Upper lobe of left lung (tissue), 6 donors: ENCODE measurements around the gene WNT11. TPM values are rescaled to one million over a fixed set of nuclear protein-coding genes. Genes with fewer than 3 reads are reported as not detected.
A peak's percentile ranks its signal among the peaks of the same experiment; 100 is the strongest.

Source experiments
- ATAC-seq, 2 donors: fragments of 200-7000 bp; cut with Tn5 transposase; one replicate each; pipeline ENCODE4 v1.9.1; 2022; ENCODE audit warnings: mild to moderate bottlenecking in 2 of 2, moderate library complexity in 2 of 2; ENCODE audit not compliant: low FRiP score in 2 of 2
- DNase-seq, 2 donors: peaks; one replicate each; pipeline ENCODE4 v3.0.0-alpha.2; 2019 to 2020
- H3K27ac ChIP-seq, 4 donors: fragments of 200-600 bp; sonication (generic); one replicate each; pipeline ENCODE4 v1.5.1; 2016 to 2019
- H3K27me3 ChIP-seq, 4 donors: fragments of 200-600 bp; sonication (generic); one replicate each; pipeline ENCODE4 v1.5.1; 2017 to 2019
- H3K36me3 ChIP-seq, 4 donors: fragments of 200-600 bp; sonication (generic); one replicate each; pipeline ENCODE4 v1.5.1; 2016 to 2019
- H3K4me1 ChIP-seq, 4 donors: fragments of 200-600 bp; sonication (generic); one replicate each; pipeline ENCODE4 v1.5.1; 2018 to 2019
- H3K4me3 ChIP-seq, 4 donors: fragments of 200-600 bp; sonication (generic); one replicate each; pipeline ENCODE4 v1.5.1; 2017 to 2019; ENCODE audit warnings: mild to moderate bottlenecking in 2 of 4, moderate library complexity in 1 of 4
- H3K9me3 ChIP-seq, 4 donors: fragments of 200-600 bp; sonication (generic); one replicate each; pipeline ENCODE4 v1.5.1; 2018 to 2019
- CTCF ChIP-seq, 6 experiments: fragments of 450-650 bp in 4 of 6; fragments of 200-600 bp in 2 of 6; sonication (generic) in 2 of 6; IDR thresholded peaks; one replicate each; pipeline ENCODE4 v1.5.1; 2016 to 2019; ENCODE audit warnings: antibody characterized with exemption in 6 of 6
- EP300 ChIP-seq, 4 donors: sonication (generic); formaldehyde crosslinking; IDR thresholded peaks; one replicate each; pipeline ENCODE4 v1.5.1; 2017; ENCODE audit warnings: antibody characterized with exemption in 4 of 4, control low read depth in 2 of 4
- POLR2A ChIP-seq, 4 donors: fragments of 450-650 bp; IDR thresholded peaks; one replicate each; pipeline ENCODE4 v1.5.1; 2016 to 2017; ENCODE audit warnings: antibody characterized with exemption in 4 of 4, mild to moderate bottlenecking in 2 of 4
- POLR2AphosphoS5 ChIP-seq, 2 donors: sonication (generic); formaldehyde crosslinking; IDR thresholded peaks; one replicate each; pipeline ENCODE4 v1.5.1; 2017; ENCODE audit warnings: antibody characterized with exemption in 2 of 2
- WGBS, 2 donors: methylation state at CpG; one replicate each; pipeline ENCODE4 v1.1.5; 2017 to 2018; 5-methylcytosine and 5-hydroxymethylcytosine counted together
- total RNA-seq, 6 donors: library from RNA; depleted of rRNA in 4 of 6; stranded (reverse); fragments of >200 nt in 4 of 6; gene quantifications; one replicate each; pipeline versions ENCODE4 v1.1.0 to v1.2.1, GENCODE V29; 2016 to 2021
- donor health status: DM: no; HTN: no; CAD: no; lungs with moderate emphysema.
- donor health status: DM: no; HTN: yes; CAD: no; lungs with severe emphysema.

Gene WNT11
- total RNA-seq, 6 donors from 2014 or later: 1.7 to 12.9 (median 4.1) TPM

DNA sequence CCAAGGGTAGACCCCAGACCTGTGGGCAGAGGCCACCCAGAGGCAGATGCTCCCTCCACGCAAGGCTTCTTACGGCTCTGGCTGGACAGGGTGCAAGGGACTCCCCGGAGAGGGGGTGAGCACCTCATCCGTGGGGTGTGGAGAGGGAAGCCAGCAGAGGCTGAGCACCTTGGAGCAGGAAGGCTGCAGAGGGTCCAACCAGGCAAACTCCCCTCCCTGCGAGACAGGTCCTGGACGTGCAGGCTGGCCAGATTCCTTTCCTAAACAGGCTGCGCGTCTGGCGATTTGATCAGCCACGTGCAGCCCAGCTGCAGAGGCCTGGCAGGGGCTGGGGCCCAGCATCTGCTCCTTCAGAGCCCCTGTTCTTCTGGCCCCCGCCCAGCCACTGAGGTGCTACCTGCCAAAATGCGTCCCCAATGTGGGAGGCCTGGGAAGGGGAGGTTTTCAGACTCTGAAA lies 49.3 kb downstream of the WNT11 start:
- Histone ChIP-seq H3K4me1 (peaks cover 8 to 18% (median 16%) of the 10 kb centered on the region in 4 donors), H3K27ac (no peak overlapping the region), H3K36me3 (no peaks in the 10 kb centered on the region), H3K4me3 (no peak overlapping the region), H3K9me3 (no peaks in the 10 kb centered on the region), H3K27me3 (no peaks in the 10 kb centered on the region)
- no peak for DNase-seq
- ATAC-seq: no peak
- TF ChIP-seq POLR2A (IDR thresholded peaks at IDR 0.05) (no peak), EP300 (IDR thresholded peaks at IDR 0.05) (no peak), POLR2AphosphoS5 (IDR thresholded peaks at IDR 0.05) (no peak), CTCF (IDR thresholded peaks at IDR 0.05) (no peak)
- 85 to 86% methylated on average over 11 to 12 of the region's 12 CpGs for WGBS, 2 donors

DNA sequence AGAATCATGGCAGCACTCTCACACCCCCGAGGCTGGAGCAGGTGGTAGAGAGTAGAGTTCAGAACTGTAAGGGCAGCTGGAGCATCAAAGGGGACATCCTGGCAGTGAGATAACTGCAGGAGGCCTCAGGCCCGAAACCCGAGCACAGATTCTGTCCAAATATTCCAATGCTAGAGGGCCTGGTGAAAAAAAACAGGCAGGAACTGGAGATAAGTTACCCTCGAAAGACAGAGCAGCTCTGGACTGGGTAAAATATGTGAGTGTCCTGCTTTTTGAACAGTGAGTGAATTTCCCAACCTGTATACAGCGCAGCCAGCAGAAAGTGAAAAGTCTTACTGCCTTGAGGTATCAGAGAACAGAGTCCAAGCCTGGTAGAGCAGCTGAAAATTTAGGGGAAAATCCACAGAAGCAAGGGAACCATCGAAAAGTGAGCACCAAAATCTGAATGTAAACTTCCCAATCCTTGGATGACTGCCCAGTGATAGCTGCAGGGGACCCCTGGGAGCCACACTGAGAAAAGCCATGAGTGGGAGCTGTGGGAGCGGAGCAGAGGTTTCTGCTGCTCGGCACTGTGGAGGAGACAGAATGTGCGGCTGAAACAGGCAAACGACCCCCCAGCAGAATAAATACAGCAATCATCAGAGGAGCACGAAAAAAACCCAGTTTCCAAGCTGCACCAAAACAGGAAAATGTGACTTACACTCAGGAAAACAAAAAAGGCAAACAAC lies 50.6 kb downstream of the WNT11 start:
- peaks cover 4 to 12% (median 9%) of the 10 kb centered on the region in 4 donors for H3K4me1 ChIP-seq
- no peaks in the 10 kb centered on the region for H3K36me3 ChIP-seq
- no peak overlapping the region for H3K4me3 ChIP-seq
- 76 to 81% methylated on average over 11 of the region's 11 CpGs for WGBS, 2 donors
- no peaks in the 10 kb centered on the region for H3K27me3 ChIP-seq
- no peak for DNase-seq
- H3K27ac ChIP-seq: no peak overlapping the region
- no peaks in the 10 kb centered on the region for H3K9me3 ChIP-seq
- TF ChIP-seq EP300 (IDR thresholded peaks at IDR 0.05) (no peak), POLR2A (IDR thresholded peaks at IDR 0.05) (no peak), POLR2AphosphoS5 (IDR thresholded peaks at IDR 0.05) (no peak), CTCF (IDR thresholded peaks at IDR 0.05) (no peak)
- no peak for ATAC-seq

- no peak for ATAC-seq
- DNase-seq: no peak
- Histone ChIP-seq H3K9me3 (no peaks in the 10 kb centered on the region), H3K27me3 (no peaks in the 10 kb centered on the region), H3K4me1 (peaks cover 4 to 12% (median 9%) of the 10 kb centered on the region in 4 donors), H3K4me3 (no peak overlapping the region), H3K36me3 (no peaks in the 10 kb centered on the region), H3K27ac (no peak overlapping the region)
- no peak for TF ChIP-seq POLR2A (IDR thresholded peaks at IDR 0.05)
- no peak for TF ChIP-seq CTCF (IDR thresholded peaks at IDR 0.05)
- TF ChIP-seq POLR2AphosphoS5 (IDR thresholded peaks at IDR 0.05): no peak
- WGBS, 2 donors: 85 to 86% methylated on average over 6 of the region's 6 CpGs
Measured at GRCh38 chr11:76153571-76153923, 52.8 kb downstream of the WNT11 start.

DNA sequence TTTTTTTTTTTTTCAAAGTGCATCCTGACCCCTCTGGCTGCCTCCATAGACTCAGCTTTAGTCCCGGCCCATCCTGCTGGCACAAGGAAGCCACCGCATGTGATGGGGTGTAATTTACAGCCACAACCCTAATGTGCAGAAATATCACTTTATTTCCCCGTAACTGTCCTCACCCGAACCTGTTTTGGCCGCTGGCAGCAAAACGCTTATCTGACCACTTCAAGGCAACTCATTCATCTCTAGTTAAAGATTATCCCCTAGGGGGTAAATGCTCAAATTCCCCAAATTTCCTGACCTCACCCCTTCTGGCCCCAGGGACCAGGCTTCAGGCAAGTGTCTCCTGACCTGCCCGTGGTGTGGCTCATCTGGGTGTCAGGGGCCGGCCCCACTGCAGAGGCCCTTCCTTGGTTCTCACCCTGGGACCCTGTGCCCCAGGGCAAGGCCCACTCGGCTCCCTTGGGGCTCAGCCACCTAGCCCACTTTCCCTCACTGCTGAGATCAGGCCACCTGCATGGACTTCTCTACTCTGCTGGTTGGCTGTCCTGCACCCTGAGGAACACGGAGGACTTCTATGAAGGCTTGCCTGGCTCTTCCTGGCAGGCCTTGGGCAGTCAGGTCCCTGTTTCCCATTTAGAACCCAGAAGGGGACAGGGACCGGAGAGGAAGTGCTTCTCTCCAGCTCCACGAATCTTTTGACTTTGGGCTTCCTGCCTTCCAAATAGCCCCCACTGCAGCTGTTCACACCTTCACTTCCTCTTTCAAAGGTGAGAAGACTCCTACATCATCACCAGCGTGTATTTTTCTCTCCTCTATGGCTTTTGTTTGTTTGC lies 53.3 kb downstream of the WNT11 start:
- TF ChIP-seq POLR2A (IDR thresholded peaks at IDR 0.05): no peak
- no peak for TF ChIP-seq POLR2AphosphoS5 (IDR thresholded peaks at IDR 0.05)
- no peak for TF ChIP-seq EP300 (IDR thresholded peaks at IDR 0.05)
- TF ChIP-seq CTCF (IDR thresholded peaks at IDR 0.05): no peak
- no peaks in the 10 kb centered on the region for H3K27me3 ChIP-seq
- WGBS, 2 donors: 52 to 57% methylated on average over 10 to 13 of the region's 13 CpGs
- peaks cover 4 to 12% (median 9%) of the 10 kb centered on the region in 4 donors for H3K4me1 ChIP-seq
- H3K27ac ChIP-seq: no peak overlapping the region
- DNase-seq: no peak
- no peak for ATAC-seq
- no peaks in the 10 kb centered on the region for H3K36me3 ChIP-seq
- no peaks in the 10 kb centered on the region for H3K9me3 ChIP-seq
- H3K4me3 ChIP-seq: peak overlapping the region in 3 of 4 donors; percentile 30 to 44 (median 31)
